GM10266 (cell line): ENCODE results near the gene IMMP2L.
"Not testable (repeated sequence)": the region's sequence is repeated elsewhere in the genome, so short reads cannot be mapped to it uniquely, and the experiment has no call there.

ENCODE experiments used
- DNase-seq: peaks from one replicate; pipeline ENCODE4 v3.0.0; 2012; ENCODE audit errors: extremely low spot score
- TF ChIP-seq, protein P1 (sequence below): IDR thresholded peaks from 2 replicates; pipeline ENCODE4 v1.5.1; 2012; ENCODE audit warnings: mild to moderate bottlenecking, low read depth; ENCODE audit not compliant: control insufficient read depth, insufficient read depth; ENCODE audit errors: missing control alignments

Gene IMMP2L

DNA sequence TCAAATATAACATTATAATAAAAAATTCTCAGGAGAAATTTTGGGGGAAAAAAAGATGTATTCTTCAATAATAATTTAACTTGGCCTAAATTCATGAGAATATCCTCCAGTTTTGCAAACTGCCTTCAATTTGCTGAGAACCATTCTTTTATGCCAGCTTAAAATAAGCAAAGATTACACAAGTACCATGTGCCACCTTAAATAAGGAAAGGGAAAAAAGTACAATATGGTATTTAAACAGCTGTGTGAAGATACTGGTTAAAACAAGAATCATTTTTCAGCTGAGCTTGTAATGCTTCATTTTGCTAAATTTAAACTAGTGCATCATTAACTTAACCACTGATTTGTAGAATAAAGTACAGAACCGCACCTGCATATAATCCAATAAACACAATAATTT lies 253.6 kb downstream of the IMMP2L start:
- DNase-seq: no peak

DNA sequence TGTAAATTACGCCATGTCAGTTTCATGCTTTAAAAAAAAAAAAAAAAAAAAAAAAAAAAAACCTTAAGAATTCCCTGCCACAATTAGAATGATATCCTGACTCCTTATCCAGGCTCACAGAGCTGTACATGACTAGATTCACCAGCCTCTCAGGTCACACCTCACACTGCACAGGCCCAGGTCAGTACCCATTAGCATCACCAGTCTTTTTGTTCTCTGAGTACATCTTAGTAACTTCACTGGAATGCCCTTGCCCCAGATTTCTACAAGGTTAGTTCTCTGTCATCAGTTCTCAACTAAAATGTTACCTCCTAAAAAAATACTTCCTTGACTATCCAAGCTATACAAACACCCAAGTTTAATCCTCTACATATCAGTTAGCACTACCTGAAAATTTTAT lies 260.4 kb downstream of the IMMP2L start:
- TF ChIP-seq, protein P1, sequence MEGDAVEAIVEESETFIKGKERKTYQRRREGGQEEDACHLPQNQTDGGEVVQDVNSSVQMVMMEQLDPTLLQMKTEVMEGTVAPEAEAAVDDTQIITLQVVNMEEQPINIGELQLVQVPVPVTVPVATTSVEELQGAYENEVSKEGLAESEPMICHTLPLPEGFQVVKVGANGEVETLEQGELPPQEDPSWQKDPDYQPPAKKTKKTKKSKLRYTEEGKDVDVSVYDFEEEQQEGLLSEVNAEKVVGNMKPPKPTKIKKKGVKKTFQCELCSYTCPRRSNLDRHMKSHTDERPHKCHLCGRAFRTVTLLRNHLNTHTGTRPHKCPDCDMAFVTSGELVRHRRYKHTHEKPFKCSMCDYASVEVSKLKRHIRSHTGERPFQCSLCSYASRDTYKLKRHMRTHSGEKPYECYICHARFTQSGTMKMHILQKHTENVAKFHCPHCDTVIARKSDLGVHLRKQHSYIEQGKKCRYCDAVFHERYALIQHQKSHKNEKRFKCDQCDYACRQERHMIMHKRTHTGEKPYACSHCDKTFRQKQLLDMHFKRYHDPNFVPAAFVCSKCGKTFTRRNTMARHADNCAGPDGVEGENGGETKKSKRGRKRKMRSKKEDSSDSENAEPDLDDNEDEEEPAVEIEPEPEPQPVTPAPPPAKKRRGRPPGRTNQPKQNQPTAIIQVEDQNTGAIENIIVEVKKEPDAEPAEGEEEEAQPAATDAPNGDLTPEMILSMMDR: no peak
- DNase-seq: no peak

More for the DNA sequence above, 253.6 kb downstream of the IMMP2L start:
- TF ChIP-seq, protein P1: no peak

DNA sequence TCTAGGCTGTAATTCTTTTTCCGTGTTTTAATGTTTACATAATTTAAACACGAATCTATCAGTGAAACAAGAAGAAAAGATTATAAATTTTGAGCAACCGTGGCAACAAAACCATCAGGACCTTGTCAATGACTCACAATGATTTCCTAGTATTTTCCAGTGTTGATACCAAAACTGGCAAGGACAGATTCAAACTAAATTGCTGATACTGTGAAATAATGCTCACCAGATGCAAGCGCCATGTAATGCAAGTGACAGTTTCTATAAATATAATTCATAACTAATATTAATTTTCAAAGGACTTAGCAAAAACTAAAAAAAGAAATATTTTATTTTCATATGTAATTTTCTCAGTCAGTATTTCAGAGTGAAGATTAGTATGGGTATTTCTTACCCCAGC lies 267.8 kb downstream of the IMMP2L start:
- TF ChIP-seq, protein P1: no peak
- no peak for DNase-seq

DNA sequence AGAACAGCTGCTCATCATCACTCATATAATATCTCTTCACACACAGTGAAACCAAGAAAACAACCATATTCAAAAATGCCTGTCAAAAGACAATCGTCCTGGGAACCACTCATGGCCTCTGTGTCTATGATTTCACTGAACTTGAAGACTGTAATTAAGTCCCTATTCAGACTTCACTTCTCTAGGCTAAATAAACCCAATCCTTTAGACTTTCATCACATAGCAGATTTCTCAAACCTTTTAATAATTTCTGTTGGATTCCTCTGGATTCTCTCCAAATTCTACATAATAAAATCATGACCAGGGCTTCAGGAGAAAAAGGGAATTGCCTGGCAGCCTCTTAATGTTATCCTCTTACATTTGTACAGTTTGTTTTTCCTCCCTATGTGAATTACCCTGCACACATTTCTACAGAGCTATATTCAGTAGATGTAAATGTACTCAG lies 270.2 kb downstream of the IMMP2L start:
- TF ChIP-seq, protein P1: no peak
- DNase-seq: no peak

DNA sequence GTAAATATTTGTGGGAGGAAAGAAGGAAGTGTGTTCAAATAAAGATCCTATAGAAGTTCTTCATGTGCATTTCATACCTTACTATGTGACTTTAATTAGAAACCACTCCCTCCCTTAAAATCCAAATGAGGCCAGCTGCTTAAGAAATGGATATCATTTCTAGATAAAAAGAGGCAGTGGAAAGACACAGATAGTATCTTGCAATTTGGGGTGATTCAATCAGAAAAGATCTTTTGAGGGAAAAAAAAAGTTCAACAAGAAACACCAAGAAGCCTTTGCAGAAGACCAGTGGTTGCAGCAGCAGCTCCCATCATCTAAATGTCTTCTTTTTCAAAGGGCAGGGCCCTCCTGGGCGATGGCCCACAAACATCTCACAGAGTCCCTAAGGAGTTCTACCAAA lies 271.3 kb downstream of the IMMP2L start:
- TF ChIP-seq, protein P1: no peak
- no peak for DNase-seq

DNA sequence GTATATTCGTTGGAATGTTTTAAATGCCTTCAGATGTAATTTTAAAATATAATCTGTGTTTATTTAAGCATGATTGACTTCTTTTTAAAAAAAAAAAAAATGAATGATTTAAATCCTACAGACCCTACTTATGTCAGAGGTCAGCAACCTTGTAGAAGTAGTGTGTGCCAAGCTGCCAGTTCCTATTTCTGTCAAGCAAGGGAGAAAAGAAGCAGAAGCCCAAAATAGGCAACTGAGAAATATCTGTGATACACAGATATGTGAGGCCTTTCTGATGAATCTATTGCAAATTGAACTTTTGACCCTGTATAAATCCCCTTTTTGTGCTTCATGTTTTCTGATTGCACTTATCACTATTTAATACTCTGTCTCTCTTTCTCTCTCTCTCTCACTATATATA lies 271.9 kb downstream of the IMMP2L start:
- TF ChIP-seq, protein P1: no peak
- DNase-seq: no peak

DNA sequence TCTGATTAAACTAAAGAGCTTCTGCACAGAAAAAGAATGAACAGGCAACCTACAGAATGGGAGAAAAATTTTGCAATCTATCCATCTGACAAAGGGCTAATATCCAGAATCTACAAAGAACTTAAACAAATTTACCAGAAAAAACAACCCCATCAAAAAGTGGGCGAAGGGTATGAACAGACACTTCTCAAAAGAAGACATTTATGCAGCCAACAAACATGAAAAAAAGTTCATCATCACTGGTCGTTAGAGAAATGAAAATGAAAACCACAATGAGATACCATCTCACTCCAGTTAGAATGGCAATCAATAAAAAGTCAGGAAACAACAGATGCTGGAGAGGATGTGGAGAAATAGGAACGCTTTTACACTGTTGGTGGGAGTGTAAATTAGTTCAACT lies 273.9 kb downstream of the IMMP2L start:
- not testable (repeated sequence) for DNase-seq

DNA sequence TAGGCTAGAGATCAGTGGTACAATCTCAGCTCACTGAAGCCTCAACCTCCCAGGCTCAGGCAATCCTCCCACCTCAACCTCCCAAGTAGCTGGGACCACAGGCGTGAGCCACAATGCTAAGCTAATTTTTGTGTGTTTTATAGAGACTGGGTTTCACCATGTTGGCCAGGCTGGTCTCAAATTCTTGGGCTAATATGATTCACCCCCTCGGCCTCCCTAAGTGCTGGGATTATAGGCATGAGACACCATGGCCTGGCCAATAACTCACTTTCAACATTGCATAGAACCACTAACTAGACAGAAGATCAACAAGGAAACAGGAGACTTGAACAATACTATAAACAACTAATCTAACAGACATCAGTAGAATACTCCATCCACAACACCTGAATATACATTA lies 279.7 kb downstream of the IMMP2L start:
- TF ChIP-seq, protein P1: no peak
- DNase-seq: no peak
